Stimulated activated CD8-positive, alpha-beta memory T cell treated with anti-CD3 and anti-CD28 coated beads, Interleukin-4, amount 100 ng/mL, for 24 hours (primary cell): ENCODE results near the gene CACNA1B.

Source experiments
- DNase-seq: peaks from one replicate; pipeline ENCODE4 v3.0.0-alpha.2; 2020; ENCODE audit warnings: low read depth

CACNA1B gene

GRCh38 chr9:137920753-137921152 lies 43.2 kb downstream of the CACNA1B start:
- DNase-seq, result no peak

GRCh38 chr9:137924169-137924568 lies 46.6 kb downstream of the CACNA1B start:
- DNase-seq, result no peak

GRCh38 chr9:137924761-137925369 lies 47.3 kb downstream of the CACNA1B start:
- DNase-seq, result no peak

GRCh38 chr9:137943655-137944054 lies 66.1 kb downstream of the CACNA1B start:
- no peak for DNase-seq

GRCh38 chr9:137945581-137945980 lies 68.0 kb downstream of the CACNA1B start:
- DNase-seq, result no peak

- DNase-seq, result no peak
Observed at GRCh38 chr9:137946993-137947392, 69.4 kb downstream of the CACNA1B start.

GRCh38 chr9:137948642-137949041 lies 71.1 kb downstream of the CACNA1B start:
- no peak for DNase-seq

GRCh38 chr9:137949260-137949659 lies 71.7 kb downstream of the CACNA1B start:
- no peak for DNase-seq

GRCh38 chr9:137951107-137951506 lies 73.5 kb downstream of the CACNA1B start:
- no peak for DNase-seq

- no peak for DNase-seq
Observed at GRCh38 chr9:137951597-137952490, 74.3 kb downstream of the CACNA1B start.

- no peak for DNase-seq
Observed at GRCh38 chr9:137952976-137953666, 75.5 kb downstream of the CACNA1B start.

GRCh38 chr9:137953683-137954438 lies 76.3 kb downstream of the CACNA1B start:
- no peak for DNase-seq

GRCh38 chr9:137955224-137955570 lies 77.6 kb downstream of the CACNA1B start:
- DNase-seq, result no peak

GRCh38 chr9:137955586-137955985 lies 78.0 kb downstream of the CACNA1B start:
- DNase-seq, result no peak

- DNase-seq, result no peak
Observed at GRCh38 chr9:137956039-137956438, 78.5 kb downstream of the CACNA1B start.

- no peak for DNase-seq
Observed at GRCh38 chr9:137956688-137957385, 79.3 kb downstream of the CACNA1B start.

GRCh38 chr9:137959641-137960411 lies 82.2 kb downstream of the CACNA1B start:
- no peak for DNase-seq

GRCh38 chr9:137960496-137960895 lies 82.9 kb downstream of the CACNA1B start:
- no peak for DNase-seq

GRCh38 chr9:137963525-137963924 lies 85.9 kb downstream of the CACNA1B start:
- DNase-seq, result no peak

GRCh38 chr9:137965177-137965795 lies 87.7 kb downstream of the CACNA1B start:
- no peak for DNase-seq
